Liver (tissue), 9 donors: Measurements from ENCODE around the gene ZNF276. TPM values are rescaled to one million over a fixed set of nuclear protein-coding genes. Genes with fewer than 3 reads are reported as not detected.
"Not testable (repeated sequence)": the region's sequence is repeated elsewhere in the genome, so short reads cannot be mapped to it uniquely, and the experiment has no call there.

Experiments
- DNase-seq: peaks from one replicate; pipeline ENCODE4 v3.0.0-alpha.2; 2017; ENCODE audit warnings: low spot score
- H3K27ac ChIP-seq, 2 donors: one replicate each; pipeline ENCODE4 v1.7.0; 2013; ENCODE audit warnings: inconsistent platforms in 2 of 2, low read length in 2 of 2, control low read depth in 1 of 2, low read depth in 1 of 2, mild to moderate bottlenecking in 1 of 2
- H3K27me3 ChIP-seq, 4 donors: one replicate each; pipeline versions ENCODE4 v1.6.1 to v1.7.0; 2013; ENCODE audit warnings: low read length in 3 of 4, inconsistent platforms in 1 of 4, mild to moderate bottlenecking in 1 of 4, moderate library complexity in 1 of 4; ENCODE audit not compliant: control insufficient read depth in 4 of 4, insufficient read depth in 4 of 4
- H3K36me3 ChIP-seq, 4 donors: one replicate each; pipeline versions ENCODE4 v1.6.1 to v1.7.0; 2013; ENCODE audit warnings: low read length in 3 of 4, mild to moderate bottlenecking in 3 of 4, low read depth in 1 of 4, moderate library complexity in 1 of 4; ENCODE audit not compliant: control insufficient read depth in 4 of 4, insufficient read depth in 3 of 4
- H3K4me1 ChIP-seq, 4 donors: one replicate each; pipeline versions ENCODE4 v1.6.1 to v1.7.0; 2013; ENCODE audit warnings: low read length in 3 of 4, mild to moderate bottlenecking in 3 of 4, moderate library complexity in 1 of 4; ENCODE audit not compliant: control insufficient read depth in 4 of 4, insufficient read depth in 4 of 4
- H3K4me3 ChIP-seq, 3 donors: one replicate each; pipeline versions ENCODE4 v1.6.1 to v1.7.0; 2013; ENCODE audit warnings: low read length in 3 of 3, control low read depth in 1 of 3, low read depth in 1 of 3, mild to moderate bottlenecking in 1 of 3
- H3K9ac ChIP-seq, 2 donors: one replicate each; pipeline ENCODE4 v1.7.0; 2013; ENCODE audit warnings: low read length in 2 of 2, mild to moderate bottlenecking in 2 of 2, moderate library complexity in 2 of 2, control low read depth in 1 of 2, low read depth in 1 of 2
- H3K9me3 ChIP-seq, 4 donors: one replicate each; pipeline versions ENCODE4 v1.6.1 to v1.7.0; 2013; ENCODE audit warnings: low read length in 3 of 4; ENCODE audit not compliant: control insufficient read depth in 4 of 4
- EGR1 ChIP-seq, 2 donors: IDR thresholded peaks; 2 replicates each; pipeline ENCODE4 v1.6.1; 2016 to 2018; ENCODE audit warnings: antibody characterized with exemption in 2 of 2, low read depth in 2 of 2
- FOXA1 ChIP-seq: IDR thresholded peaks from 2 replicates; pipeline ENCODE4 v1.6.1; 2016; ENCODE audit warnings: antibody characterized with exemption
- FOXA2 ChIP-seq: IDR thresholded peaks from 2 replicates; pipeline ENCODE4 v1.6.1; 2016; ENCODE audit warnings: antibody characterized with exemption
- GABPA ChIP-seq, 2 donors: IDR thresholded peaks in 1 of 2; conservative IDR thresholded peaks in 1 of 2; 2 replicates each; pipeline ENCODE4 v1.6.1; 2016; ENCODE audit warnings: antibody characterized with exemption in 2 of 2, mild to moderate bottlenecking in 1 of 2, moderate library complexity in 1 of 2
- HNF4A ChIP-seq, 2 donors: conservative IDR thresholded peaks; 2 replicates each; pipeline ENCODE4 v1.6.1; 2016; ENCODE audit warnings: antibody characterized with exemption in 2 of 2, mild to moderate bottlenecking in 2 of 2
- HNF4G ChIP-seq: IDR thresholded peaks from 2 replicates; pipeline ENCODE4 v1.6.1; 2016; ENCODE audit warnings: antibody characterized with exemption
- JUND ChIP-seq, 2 donors: IDR thresholded peaks; 2 replicates each; pipeline ENCODE4 v1.6.1; 2016; ENCODE audit warnings: antibody characterized with exemption in 2 of 2
- RAD21 ChIP-seq, 2 donors: IDR thresholded peaks; 2 replicates each; pipeline ENCODE4 v1.6.1; 2016; ENCODE audit warnings: antibody characterized with exemption in 2 of 2, mild to moderate bottlenecking in 2 of 2
- RXRA ChIP-seq, 2 donors: IDR thresholded peaks; 2 replicates each; pipeline ENCODE4 v1.6.1; 2017 to 2018; ENCODE audit warnings: antibody characterized with exemption in 2 of 2, mild to moderate bottlenecking in 1 of 2
- TAF1 ChIP-seq: conservative IDR thresholded peaks from 2 replicates; pipeline ENCODE4 v1.6.1; 2016; ENCODE audit warnings: antibody characterized with exemption, mild to moderate bottlenecking
- YY1 ChIP-seq: IDR thresholded peaks from 2 replicates; pipeline ENCODE4 v1.6.1; 2016; ENCODE audit warnings: antibody characterized with exemption, mild to moderate bottlenecking
- WGBS: extraction: QIAGEN DNeasy Blood & Tissue Kit; methylation state at CpG from one replicate; pipeline ENCODE4 v1.1.7; 2013; 5-methylcytosine and 5-hydroxymethylcytosine counted together
- polyA plus RNA-seq, 2 donors: library from polyadenylated mRNA; stranded (reverse) in 1 of 2; unstranded in 1 of 2; fragments of 200-250 nt in 1 of 2; fragments of >200 nt in 1 of 2; fragmentation: Nextera tagmentation in 1 of 2; extraction: Ambion mirVana in 1 of 2; gene quantifications; one replicate each; pipeline versions ENCODE4 v1.2.1 to v1.2.3, GENCODE V29; 2013 to 2015
- total RNA-seq, 2 donors: library from RNA; depleted of rRNA; stranded (reverse); fragments of >200 nt; gene quantifications; one replicate each; pipeline ENCODE4 v1.2.3, GENCODE V29; 2014
- TF ChIP-seq, protein P1 (sequence below): IDR thresholded peaks from 2 replicates; pipeline ENCODE4 v1.6.1; 2016; ENCODE audit warnings: antibody characterized with exemption
- TF ChIP-seq, protein P2 (sequence below): IDR thresholded peaks from 2 replicates; pipeline ENCODE4 v1.6.1; 2016; ENCODE audit warnings: antibody characterized with exemption
- TF ChIP-seq, protein P3 (sequence below): IDR thresholded peaks from 2 replicates; pipeline ENCODE4 v1.6.1; 2016; ENCODE audit warnings: antibody characterized with exemption
- TF ChIP-seq, protein P4 (sequence below): fragments of 150-350 bp; IDR thresholded peaks from 2 replicates; pipeline ENCODE4 v1.5.1; 2017; ENCODE audit warnings: improper control_type of control experiment, low read depth, low read length; ENCODE audit not compliant: missing input control
- TF ChIP-seq, protein P5 (sequence below): IDR thresholded peaks from 2 replicates; pipeline ENCODE4 v1.6.1; 2016; ENCODE audit warnings: antibody characterized with exemption, mild to moderate bottlenecking
- donor health status: healthy.
- donor health status: healthy.
- donor health status: healthy.
- donor health status: healthy.
- donor health status: healthy.

The ZNF276 gene
- total and polyA plus RNA-seq, 4 donors, result 4.9 to 22.8 (median 8.7) TPM

DNA sequence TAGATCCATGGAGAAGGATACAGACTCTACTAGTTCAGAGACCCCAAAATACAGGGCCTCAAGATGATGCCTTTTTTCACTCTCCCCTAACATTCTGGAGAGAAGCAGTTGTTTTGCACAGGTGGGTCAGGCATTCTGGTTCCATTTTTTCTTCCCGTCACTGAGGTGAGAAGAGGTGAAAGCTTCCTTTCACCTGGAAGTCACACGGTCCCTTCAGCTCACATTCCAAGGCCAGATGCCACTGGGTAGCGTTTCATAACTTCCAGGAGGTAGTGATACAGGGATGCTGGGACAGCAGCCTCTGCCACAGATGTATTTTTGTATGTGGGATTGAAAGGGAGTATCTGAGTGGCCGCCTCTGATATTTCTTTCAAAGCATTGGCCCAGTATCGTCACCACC is 32.9 kb upstream of the ZNF276 start:
- DNase-seq, result no peak
- Histone ChIP-seq H3K9ac (no peak overlapping the region), H3K4me1 (peaks cover 5 to 28% (median 21%) of the 10 kb centered on the region in 4 donors), H3K36me3 (peaks cover 3 to 23% (median 12%) of the 10 kb centered on the region in 4 donors), H3K9me3 (no peaks in the 10 kb centered on the region), H3K27me3 (no peaks in the 10 kb centered on the region), H3K27ac (peak overlapping the region in 1 of 2 donors; percentile 98), H3K4me3 (no peak overlapping the region)
- 86% methylated on average over 5 of the region's 5 CpGs for WGBS
- TF ChIP-seq FOXA2 (no peak), JUND (IDR thresholded peaks at IDR 0.05) (no peak), GABPA (IDR thresholded peaks at IDR 0.05 in 1 of 2, conservative IDR thresholded peaks at IDR 0.05 in 1 of 2) (no peak), HNF4G (no peak), FOXA1 (no peak), EGR1 (IDR thresholded peaks at IDR 0.05; ENCODE audit: low read depth in 2 of 2) (no peak)
- TF ChIP-seq, protein P1, sequence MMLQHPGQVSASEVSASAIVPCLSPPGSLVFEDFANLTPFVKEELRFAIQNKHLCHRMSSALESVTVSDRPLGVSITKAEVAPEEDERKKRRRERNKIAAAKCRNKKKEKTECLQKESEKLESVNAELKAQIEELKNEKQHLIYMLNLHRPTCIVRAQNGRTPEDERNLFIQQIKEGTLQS, result no peak
- TF ChIP-seq, protein P2, sequence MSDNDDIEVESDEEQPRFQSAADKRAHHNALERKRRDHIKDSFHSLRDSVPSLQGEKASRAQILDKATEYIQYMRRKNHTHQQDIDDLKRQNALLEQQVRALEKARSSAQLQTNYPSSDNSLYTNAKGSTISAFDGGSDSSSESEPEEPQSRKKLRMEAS, result no peak
- TF ChIP-seq, protein P3, sequence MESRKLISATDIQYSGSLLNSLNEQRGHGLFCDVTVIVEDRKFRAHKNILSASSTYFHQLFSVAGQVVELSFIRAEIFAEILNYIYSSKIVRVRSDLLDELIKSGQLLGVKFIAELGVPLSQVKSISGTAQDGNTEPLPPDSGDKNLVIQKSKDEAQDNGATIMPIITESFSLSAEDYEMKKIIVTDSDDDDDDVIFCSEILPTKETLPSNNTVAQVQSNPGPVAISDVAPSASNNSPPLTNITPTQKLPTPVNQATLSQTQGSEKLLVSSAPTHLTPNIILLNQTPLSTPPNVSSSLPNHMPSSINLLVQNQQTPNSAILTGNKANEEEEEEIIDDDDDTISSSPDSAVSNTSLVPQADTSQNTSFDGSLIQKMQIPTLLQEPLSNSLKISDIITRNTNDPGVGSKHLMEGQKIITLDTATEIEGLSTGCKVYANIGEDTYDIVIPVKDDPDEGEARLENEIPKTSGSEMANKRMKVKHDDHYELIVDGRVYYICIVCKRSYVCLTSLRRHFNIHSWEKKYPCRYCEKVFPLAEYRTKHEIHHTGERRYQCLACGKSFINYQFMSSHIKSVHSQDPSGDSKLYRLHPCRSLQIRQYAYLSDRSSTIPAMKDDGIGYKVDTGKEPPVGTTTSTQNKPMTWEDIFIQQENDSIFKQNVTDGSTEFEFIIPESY, result no peak
- TF ChIP-seq, protein P4, sequence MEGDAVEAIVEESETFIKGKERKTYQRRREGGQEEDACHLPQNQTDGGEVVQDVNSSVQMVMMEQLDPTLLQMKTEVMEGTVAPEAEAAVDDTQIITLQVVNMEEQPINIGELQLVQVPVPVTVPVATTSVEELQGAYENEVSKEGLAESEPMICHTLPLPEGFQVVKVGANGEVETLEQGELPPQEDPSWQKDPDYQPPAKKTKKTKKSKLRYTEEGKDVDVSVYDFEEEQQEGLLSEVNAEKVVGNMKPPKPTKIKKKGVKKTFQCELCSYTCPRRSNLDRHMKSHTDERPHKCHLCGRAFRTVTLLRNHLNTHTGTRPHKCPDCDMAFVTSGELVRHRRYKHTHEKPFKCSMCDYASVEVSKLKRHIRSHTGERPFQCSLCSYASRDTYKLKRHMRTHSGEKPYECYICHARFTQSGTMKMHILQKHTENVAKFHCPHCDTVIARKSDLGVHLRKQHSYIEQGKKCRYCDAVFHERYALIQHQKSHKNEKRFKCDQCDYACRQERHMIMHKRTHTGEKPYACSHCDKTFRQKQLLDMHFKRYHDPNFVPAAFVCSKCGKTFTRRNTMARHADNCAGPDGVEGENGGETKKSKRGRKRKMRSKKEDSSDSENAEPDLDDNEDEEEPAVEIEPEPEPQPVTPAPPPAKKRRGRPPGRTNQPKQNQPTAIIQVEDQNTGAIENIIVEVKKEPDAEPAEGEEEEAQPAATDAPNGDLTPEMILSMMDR, result no peak

DNA sequence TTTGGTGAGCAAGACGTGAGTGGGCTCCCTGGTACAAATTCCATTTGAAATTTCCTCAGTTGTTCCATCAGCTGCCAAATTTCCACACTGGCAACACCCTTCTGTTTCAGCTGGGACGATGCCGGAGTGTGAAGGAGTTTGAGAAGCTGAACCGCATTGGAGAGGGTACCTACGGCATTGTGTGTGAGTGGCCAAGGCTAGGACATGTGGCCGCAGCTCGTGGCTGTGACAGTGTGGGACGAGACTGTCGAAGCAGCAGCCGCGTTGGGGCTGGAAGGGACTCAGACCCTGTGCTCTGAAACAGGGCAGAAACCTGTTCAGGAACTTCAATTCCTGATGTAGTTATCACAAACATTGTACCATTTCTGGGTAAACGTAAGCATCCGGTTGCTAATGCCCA is 32.2 kb upstream of the ZNF276 start:
- Histone ChIP-seq H3K4me3 (no peak overlapping the region), H3K27me3 (no peaks in the 10 kb centered on the region), H3K9me3 (no peaks in the 10 kb centered on the region), H3K27ac (peak overlapping the region in 1 of 2 donors; percentile 36), H3K9ac (no peak overlapping the region), H3K4me1 (peaks cover 5 to 28% (median 21%) of the 10 kb centered on the region in 4 donors), H3K36me3 (peaks cover 8 to 29% (median 12%) of the 10 kb centered on the region in 4 donors)
- no peak for DNase-seq
- TF ChIP-seq HNF4A (conservative IDR thresholded peaks at IDR 0.05), result no peak
- TF ChIP-seq, protein P5, sequence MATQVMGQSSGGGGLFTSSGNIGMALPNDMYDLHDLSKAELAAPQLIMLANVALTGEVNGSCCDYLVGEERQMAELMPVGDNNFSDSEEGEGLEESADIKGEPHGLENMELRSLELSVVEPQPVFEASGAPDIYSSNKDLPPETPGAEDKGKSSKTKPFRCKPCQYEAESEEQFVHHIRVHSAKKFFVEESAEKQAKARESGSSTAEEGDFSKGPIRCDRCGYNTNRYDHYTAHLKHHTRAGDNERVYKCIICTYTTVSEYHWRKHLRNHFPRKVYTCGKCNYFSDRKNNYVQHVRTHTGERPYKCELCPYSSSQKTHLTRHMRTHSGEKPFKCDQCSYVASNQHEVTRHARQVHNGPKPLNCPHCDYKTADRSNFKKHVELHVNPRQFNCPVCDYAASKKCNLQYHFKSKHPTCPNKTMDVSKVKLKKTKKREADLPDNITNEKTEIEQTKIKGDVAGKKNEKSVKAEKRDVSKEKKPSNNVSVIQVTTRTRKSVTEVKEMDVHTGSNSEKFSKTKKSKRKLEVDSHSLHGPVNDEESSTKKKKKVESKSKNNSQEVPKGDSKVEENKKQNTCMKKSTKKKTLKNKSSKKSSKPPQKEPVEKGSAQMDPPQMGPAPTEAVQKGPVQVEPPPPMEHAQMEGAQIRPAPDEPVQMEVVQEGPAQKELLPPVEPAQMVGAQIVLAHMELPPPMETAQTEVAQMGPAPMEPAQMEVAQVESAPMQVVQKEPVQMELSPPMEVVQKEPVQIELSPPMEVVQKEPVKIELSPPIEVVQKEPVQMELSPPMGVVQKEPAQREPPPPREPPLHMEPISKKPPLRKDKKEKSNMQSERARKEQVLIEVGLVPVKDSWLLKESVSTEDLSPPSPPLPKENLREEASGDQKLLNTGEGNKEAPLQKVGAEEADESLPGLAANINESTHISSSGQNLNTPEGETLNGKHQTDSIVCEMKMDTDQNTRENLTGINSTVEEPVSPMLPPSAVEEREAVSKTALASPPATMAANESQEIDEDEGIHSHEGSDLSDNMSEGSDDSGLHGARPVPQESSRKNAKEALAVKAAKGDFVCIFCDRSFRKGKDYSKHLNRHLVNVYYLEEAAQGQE, result no peak
- TF ChIP-seq, protein P4, result no peak
- no peak for TF ChIP-seq GABPA (IDR thresholded peaks at IDR 0.05 in 1 of 2, conservative IDR thresholded peaks at IDR 0.05 in 1 of 2)
- TF ChIP-seq YY1, result no peak
- no peak for TF ChIP-seq RAD21 (IDR thresholded peaks at IDR 0.05)
- no peak for TF ChIP-seq TAF1
- TF ChIP-seq, protein P1, result no peak
- TF ChIP-seq RXRA (IDR thresholded peaks at IDR 0.05), result no peak
- TF ChIP-seq EGR1 (IDR thresholded peaks at IDR 0.05; ENCODE audit: low read depth in 2 of 2), result no peak
- 96% methylated on average over 13 of the region's 13 CpGs for WGBS

DNA sequence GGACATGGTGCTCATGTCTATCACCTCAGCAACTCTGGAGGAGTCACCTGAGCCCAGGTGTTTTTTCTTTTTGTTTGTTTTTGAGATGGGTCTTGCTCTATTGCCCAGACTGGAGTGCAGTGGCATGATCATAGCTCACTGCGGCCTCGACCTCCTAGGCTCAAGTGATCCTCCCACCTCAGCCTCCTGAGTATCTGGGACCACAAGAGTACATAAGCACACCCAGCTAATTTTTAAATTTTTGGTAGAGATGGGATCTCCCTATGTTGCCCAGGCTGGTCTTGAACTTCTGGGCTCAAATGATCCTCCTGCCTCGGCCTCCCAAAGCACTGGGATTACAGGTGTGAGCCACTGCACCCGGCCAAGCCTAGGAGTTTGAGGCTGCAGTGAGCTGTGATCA is 31.7 kb upstream of the ZNF276 start:
- not testable (repeated sequence) for H3K9ac ChIP-seq, H3K4me3 ChIP-seq, H3K27me3 ChIP-seq, H3K27ac ChIP-seq, DNase-seq, H3K9me3 ChIP-seq
- Histone ChIP-seq H3K36me3 (peaks cover 11 to 31% (median 13%) of the 10 kb centered on the region in 4 donors), H3K4me1 (peaks cover 5 to 28% (median 21%) of the 10 kb centered on the region in 4 donors)
- WGBS, result 94% methylated on average over 4 of the region's 4 CpGs
